GM21576 (cell line): Measurements from ENCODE around the gene AIFM2.
"Not testable (repeated sequence)": the region's sequence is repeated elsewhere in the genome, so short reads cannot be mapped to it uniquely, and the experiment has no call there.

Experiments used
- ATAC-seq: cut with Tn5 transposase; IDR thresholded peaks from one replicate; pipeline ENCODE4 v1.9.1; 2021; ENCODE audit warnings: mild to moderate bottlenecking, moderate library complexity; ENCODE audit not compliant: unreplicated experiment

The AIFM2 gene

DNA sequence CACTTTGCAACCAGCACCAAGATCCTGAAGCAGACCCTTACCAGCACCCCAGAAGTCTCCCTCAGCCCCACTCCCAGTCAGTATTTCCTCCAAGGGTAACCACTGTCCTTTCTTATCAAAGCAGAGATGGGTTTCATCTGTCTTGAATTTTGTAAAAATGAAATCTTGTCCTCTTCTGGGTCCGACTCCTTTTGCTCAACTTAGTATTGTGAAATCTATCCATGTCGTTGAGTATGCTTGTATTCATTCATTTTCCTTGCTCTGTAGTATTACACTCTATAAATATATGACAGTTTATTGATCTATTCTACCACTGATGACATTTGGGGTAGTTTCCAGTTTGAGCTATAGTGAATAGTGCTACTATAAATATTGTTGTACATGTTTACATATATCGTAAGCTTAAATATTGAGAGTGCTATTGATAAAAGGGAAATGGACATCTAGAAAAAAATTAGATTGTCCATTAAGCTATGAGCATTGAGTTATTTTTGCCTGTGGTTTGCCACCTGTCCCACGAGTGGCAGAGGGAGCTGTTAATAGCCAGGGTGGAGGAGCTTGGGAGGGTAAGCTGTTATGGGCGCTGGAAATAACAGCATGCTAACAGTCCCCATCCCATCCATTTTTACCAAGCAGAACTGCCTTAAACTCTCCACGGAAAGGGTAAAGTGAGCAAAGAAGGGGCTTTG is 36.5 kb downstream of the AIFM2 start:
- ATAC-seq, result no peak

DNA sequence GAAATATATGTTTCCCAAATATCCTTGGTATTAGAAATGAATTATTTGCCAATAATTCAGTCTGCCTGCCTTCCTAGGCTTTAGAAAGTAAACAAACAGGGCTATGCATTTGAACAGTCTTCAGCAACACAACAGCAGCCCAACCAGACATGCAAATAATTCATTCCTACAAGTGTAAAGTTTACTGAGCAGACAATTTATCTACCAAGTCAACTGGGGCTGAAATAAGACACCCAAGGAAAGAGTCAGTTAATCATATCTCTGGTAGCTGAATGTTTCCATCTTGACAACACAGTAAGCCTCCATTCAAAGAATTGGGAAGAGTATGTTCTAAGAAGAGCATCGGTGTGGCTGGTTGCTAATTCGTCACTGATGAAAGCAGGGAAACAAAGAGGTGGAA is 38.4 kb downstream of the AIFM2 start:
- ATAC-seq, result no peak

DNA sequence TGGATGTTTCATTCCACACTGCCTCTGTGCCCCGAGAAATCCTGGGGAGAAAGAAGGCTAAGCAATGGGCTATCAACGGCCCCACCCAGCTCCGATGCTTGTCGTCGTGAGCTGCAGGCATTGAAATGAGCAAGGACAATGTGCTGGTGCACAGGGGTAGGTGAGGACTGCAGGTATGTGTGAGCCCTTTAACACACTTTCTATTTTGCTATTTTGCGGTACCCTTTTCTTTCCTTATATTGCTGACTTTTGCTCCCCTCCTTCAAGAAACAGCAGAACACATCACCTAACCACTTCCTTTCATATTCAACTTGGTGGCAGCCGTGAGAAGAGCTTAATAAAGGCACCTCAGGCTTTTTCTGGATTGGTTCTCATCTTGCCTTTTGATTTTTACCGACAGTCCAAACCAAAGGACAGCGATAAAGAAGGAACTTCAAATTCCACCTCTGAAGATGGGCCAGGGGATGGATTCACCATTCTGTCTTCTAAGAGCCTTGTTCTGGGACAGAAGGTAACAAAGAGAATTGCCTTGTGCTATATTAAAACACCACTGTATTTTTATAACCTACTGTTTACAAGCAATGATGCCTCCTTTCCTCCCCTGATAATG is 39.2 kb downstream of the AIFM2 start:
- no peak for ATAC-seq

GRCh38 chr10:70092389-70092718 is 40.3 kb downstream of the AIFM2 start:
- no peak for ATAC-seq

- ATAC-seq, result no peak
These were observed 41.7 kb downstream of the AIFM2 start for GRCh38 chr10:70090951-70091350.

- ATAC-seq, result no peak
These were observed 42.6 kb downstream of the AIFM2 start for GRCh38 chr10:70090013-70090412.

DNA sequence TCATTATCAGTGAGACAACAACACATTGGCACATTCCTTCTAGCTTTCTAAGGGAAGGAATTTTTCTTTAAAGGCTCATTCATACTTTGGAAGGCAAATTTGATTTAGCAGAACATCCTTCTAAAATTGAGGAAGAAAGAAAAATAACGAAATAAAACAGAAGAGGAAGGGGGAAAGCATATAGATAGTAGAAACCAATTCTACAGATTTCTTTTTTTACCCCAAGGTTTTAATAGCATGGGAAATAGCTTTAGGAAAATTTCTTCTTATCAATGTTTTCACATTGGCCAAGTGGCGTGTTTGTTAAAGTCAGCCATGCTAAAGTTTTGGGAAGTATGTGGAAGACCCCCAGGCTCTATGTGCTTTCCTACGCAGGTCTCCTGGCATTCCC is 44.3 kb downstream of the AIFM2 start:
- no peak for ATAC-seq

DNA sequence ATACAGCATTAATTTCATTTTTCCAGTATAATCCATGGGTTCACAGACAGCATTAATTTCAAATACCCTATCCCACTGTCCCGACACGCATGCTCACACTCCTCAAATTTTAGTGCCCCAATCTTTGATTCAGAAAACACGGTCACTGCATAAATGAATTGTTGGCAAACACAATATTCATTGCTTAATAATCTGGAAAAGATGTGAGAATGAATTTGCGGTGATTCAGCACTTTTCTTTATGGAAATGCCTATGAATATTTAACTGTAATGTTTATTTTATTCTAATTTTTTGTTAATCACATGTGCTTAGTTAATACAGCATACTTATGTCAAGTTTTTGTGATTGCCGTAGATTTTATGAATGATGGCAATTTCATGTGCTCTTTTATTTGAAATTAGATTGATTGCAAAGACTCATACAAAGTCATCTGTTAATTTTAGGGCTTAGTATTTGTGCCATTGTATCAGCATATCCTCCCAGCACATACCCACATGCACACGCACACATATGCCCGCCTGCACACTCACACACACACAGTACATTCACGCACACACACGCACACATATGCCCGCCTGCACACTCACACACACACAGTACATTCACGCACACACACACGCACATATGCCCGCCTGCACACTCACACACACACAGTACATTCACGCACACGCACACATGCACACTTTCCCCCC is 44.9 kb downstream of the AIFM2 start:
- ATAC-seq, result no peak

- no peak for ATAC-seq
These were observed 46.5 kb downstream of the AIFM2 start for GRCh38 chr10:70085975-70086613.

GRCh38 chr10:70084189-70084588 is 48.4 kb downstream of the AIFM2 start:
- no peak for ATAC-seq

DNA sequence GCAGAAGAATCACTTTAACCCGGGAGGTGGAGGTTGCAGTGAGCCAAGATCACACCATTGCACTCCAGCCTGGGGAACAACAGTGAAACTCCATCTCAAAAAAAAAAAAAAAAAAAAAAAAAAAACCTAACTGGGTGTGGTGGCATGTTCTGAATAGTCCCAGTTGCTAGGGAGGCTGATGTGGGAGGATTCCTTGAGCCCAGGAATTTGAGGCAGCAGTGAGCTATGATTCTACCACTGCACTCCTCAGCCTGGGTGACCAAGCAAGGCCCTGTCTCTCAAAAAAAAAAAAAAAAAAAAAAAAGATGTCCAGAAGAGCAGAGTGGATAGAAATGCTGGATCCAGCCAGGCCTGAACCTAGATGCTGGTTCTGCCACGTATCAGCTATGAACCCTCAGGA is 51.8 kb downstream of the AIFM2 start:
- ATAC-seq, result not testable (repeated sequence)

DNA sequence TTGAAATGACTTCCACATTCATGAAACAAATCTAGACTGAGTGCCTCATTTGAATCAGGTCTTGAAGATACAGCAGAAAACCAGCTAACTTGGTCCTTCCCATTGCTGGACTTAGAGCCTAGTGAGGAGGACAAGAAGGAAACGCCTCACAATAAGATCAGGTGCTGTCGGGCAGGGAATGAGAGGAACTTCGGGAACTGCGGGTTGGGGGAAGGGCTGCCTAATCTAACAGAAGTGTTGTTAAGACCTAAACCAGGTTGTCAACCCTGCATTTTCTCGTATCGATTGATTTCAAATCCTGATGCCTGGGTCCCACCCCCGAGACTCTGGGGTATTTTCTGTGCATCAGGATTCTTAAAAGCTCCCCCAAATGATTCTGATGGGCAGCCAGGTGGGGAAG is 53.7 kb downstream of the AIFM2 start:
- ATAC-seq, result no peak

DNA sequence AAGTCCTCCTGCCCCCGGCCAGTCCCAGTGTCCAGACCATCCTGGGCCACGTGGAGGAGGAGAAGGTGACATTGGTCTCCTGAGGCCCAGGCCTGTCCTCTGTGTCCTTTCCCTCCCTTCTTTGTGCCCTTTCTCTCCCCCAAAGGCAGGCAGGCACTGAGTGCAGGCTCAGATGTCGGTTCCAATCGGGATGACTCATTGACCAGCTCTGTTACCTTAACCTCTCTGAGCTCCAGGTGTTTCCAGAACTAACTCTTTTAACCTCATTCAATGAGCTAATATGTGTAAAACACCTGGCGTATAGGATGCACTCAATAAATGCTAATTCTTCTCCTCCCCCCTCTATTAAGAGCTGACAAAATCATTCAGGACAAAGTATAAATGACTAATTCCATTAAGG is 54.3 kb downstream of the AIFM2 start:
- ATAC-seq, result no peak

DNA sequence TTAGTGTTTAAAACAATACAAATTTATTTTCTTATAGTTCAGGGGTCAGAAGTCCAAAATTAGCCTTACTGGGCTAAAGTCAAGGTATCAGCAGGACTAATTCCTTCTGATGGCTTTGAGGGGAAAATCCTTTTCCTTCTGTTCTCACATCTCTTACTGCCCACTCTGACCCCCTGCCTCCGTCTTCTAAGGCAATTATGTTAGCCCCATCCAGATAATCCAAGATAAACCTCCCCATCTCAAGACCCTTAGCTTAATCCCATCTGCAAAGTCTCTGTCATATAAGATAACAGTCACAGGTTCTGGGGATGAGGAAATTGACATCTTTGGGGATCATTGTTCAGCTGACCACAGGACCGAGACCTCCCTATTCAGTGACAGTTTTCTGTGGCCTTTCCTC is 57.7 kb downstream of the AIFM2 start:
- no peak for ATAC-seq

DNA sequence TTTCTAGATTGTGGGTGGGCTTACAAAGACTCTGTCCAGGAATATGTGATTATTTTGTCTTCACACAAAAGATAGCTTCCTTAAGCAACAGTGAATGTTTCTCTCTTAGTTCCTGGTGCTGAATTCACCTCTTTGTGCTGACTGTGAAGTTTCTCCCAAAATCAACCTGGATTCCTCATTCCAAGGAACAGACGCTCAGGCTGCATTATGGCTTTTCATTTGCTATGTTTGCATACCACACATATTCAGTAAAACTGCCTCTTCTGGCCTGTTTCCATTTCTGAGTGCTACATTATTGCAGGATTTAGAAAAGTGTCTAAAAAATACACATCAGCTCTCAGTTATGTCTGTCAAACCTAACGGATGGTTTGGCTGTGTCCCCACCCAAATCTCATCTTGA is 58.5 kb downstream of the AIFM2 start:
- no peak for ATAC-seq

- no peak for ATAC-seq
These were observed 61.8 kb downstream of the AIFM2 start for GRCh38 chr10:70070834-70071233.

GRCh38 chr10:70069346-70069745 is 63.3 kb downstream of the AIFM2 start:
- ATAC-seq, result no peak

DNA sequence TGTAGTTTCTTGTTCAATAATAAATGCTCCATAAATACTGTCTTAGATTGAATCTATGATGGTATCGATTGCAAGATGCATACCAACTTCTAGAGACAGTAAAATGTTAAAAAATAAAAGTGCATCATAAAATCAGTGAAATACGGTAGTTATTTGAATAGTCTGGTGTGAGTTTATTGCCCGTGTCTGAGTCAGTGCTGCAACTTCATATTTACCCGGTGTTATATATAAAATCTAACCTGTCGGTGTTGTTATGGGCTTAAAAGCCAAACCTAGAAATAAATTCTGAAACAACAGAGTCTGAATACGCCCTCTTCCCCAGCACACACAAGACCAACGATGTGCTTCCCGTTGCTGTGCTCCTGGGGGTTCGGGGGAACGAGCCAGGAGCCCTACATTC is 63.7 kb downstream of the AIFM2 start:
- no peak for ATAC-seq

DNA sequence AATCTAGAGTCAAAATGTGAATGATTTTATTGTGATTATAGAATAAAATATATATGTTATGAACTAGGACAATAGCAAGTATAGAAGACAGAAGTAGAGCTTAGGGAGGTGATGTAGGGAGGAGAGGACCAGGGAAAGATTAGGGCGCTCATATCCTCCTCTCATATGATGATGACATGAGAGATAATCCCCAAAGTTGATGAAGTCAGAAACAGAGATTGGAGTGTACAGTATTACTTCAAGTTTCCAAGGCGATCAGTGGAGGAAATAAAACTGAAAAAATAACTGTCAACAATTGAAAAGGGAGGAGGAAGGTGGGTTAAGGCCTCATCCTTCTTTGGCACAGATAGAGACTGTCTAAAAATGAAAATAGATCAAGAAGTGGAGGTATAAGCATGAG is 65.0 kb downstream of the AIFM2 start:
- no peak for ATAC-seq

DNA sequence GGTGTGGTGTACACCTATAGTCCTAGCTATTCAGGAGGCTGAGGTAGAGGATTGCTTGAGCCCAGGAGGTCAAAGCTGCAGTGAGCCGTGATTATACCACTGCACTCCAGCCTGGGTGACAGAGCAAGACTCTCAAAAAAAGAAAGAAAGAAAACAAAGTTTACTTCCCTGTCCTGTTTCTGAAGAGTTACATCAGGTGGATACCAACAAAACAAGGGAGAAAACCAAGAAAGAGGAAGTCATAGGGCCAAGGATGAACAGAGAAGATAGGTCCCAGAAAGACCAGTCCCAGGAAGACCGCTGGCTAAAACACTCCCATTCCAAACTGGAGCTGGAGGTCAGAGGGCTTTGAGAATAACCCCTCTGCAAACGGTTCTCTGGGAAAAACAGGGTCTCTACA is 66.4 kb downstream of the AIFM2 start:
- ATAC-seq, result no peak

DNA sequence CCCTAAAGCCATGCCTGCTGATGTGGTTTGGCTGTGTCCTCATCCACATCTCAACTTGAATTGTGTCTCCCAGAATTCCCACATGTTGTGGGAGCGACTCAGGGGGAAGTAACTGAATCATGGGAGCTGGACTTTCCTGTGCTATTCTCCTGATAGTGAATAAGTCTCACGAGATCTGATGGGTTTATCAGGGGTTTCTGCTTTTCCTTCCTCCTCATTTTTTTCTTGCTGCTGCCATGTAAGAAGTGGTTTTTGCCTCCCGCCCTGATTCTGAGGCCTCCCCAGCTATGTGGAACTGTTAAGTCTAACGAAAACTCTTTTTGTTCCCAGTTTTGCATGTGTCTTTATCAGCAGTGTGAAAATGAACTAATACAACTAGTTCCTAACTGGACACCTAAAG is 68.1 kb downstream of the AIFM2 start:
- ATAC-seq, result no peak
